MM.1S (cell line): ENCODE data around the gene CDK2.

Experiments used
- DNase-seq: peaks from one replicate; pipeline ENCODE4 v3.0.0-alpha.2; 2015
- H2AFZ ChIP-seq: fragments of 300-600 bp; sonication (generic); 2 replicates; pipeline ENCODE4 v1.6.0; 2016; ENCODE audit warnings: antibody characterized with exemption, low read length
- H3F3A ChIP-seq: fragments of 300-600 bp; sonication (generic); 2 replicates; pipeline ENCODE4 v1.6.1; 2016; ENCODE audit warnings: mild to moderate bottlenecking, antibody characterized with exemption, low read length, moderate library complexity, mixed read lengths; ENCODE audit not compliant: insufficient read depth
- H3K27ac ChIP-seq: fragments of 300-600 bp; sonication (generic); 2 replicates; pipeline ENCODE4 v1.5.1; 2016; ENCODE audit warnings: mild to moderate bottlenecking, low read length
- H3K27me3 ChIP-seq: fragments of 300-600 bp; sonication (generic); replicated peaks from 2 replicates; pipeline ENCODE4 v1.6.0; 2016; ENCODE audit warnings: low read length; ENCODE audit not compliant: insufficient read depth
- H3K36me3 ChIP-seq: fragments of 300-600 bp; sonication (generic); replicated peaks from 2 replicates; pipeline ENCODE4 v1.6.1; 2016; ENCODE audit warnings: mild to moderate bottlenecking, low read length, mixed read lengths; ENCODE audit not compliant: insufficient read depth
- H3K4me1 ChIP-seq: fragments of 300-600 bp; sonication (generic); 2 replicates; pipeline ENCODE4 v1.6.1; 2016; ENCODE audit warnings: low read length, mixed read lengths
- H3K4me2 ChIP-seq: fragments of 300-600 bp; sonication (generic); 2 replicates; pipeline ENCODE4 v1.6.0; 2016; ENCODE audit warnings: low read depth, low read length
- H3K4me3 ChIP-seq: fragments of 300-600 bp; sonication (generic); 2 replicates; pipeline ENCODE4 v1.5.1; 2016; ENCODE audit warnings: low read length, mixed read lengths
- H3K79me2 ChIP-seq: fragments of 300-600 bp; sonication (generic); 2 replicates; pipeline ENCODE4 v1.6.1; 2016; ENCODE audit warnings: mixed run types, low read length, mixed read lengths
- H3K9ac ChIP-seq: fragments of 300-600 bp; sonication (generic); 2 replicates; pipeline ENCODE4 v1.6.1; 2016; ENCODE audit warnings: low read length, mixed read lengths
- H3K9me2 ChIP-seq: fragments of 300-600 bp; sonication (generic); replicated peaks from 2 replicates; pipeline ENCODE4 v1.6.1; 2016; ENCODE audit warnings: mild to moderate bottlenecking, low read length, mixed read lengths; ENCODE audit not compliant: insufficient read depth
- H3K9me3 ChIP-seq: fragments of 300-600 bp; sonication (generic); replicated peaks from 2 replicates; pipeline ENCODE4 v1.6.1; 2016; ENCODE audit warnings: mild to moderate bottlenecking, low read length, mixed read lengths; ENCODE audit not compliant: insufficient read depth
- H4K20me1 ChIP-seq: fragments of 300-600 bp; sonication (generic); 2 replicates; pipeline ENCODE4 v1.6.1; 2016; ENCODE audit warnings: mild to moderate bottlenecking, low read length, moderate library complexity, mixed read lengths; ENCODE audit not compliant: insufficient read depth
- CTCF ChIP-seq: fragments of 300-600 bp; sonication (generic); IDR thresholded peaks from 2 replicates; pipeline ENCODE4 v1.5.1; 2016; ENCODE audit warnings: antibody characterized with exemption, low read length, mixed read lengths
- EZH2 ChIP-seq: fragments of 300-600 bp; sonication (generic); optimal IDR thresholded peaks from 2 replicates; pipeline ENCODE3; 2017; ENCODE audit warnings: low read depth, mild to moderate bottlenecking, antibody characterized with exemption, low read length, mixed read lengths
- EZH2phosphoT487 ChIP-seq: fragments of 300-600 bp; sonication (generic); IDR thresholded peaks from 2 replicates; pipeline ENCODE4 v1.6.1; 2018; ENCODE audit warnings: antibody characterized with exemption, low read length

Gene CDK2

DNA sequence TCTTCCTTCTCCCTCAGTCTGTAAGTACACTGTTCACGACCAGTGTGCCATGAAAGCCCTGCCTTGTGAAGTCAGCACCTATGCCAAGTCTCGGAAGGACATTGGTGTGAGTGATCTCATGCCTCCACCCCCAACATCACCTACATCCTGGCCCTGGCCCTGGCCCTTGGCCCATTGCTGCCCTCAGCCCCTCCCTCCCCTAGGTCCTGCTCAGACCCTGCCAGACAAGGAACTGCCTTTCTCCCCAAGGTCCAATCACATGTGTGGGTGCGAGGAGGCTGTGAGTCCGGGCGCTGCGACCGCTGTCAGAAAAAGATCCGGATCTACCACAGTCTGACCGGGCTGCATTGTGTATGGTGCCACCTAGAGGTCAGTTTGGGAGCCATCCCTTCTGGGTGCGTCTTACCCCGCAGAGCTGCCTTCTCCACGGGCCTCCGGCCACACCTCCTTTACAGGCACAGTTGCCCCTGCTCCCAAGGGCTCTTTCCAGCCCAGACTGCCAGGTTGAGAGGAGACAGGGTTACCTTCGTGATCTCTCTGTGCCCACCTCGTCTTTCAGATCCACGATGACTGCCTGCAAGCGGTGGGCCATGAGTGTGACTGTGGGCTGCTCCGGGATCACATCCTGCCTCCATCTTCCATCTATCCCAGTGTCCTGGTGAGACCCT, 26.4 kb upstream of the CDK2 start:
- no peaks in the 10 kb centered on the region for H3K9me3 ChIP-seq
- peak; percentile 87 for DNase-seq
- no peak overlapping the region for H3K27ac ChIP-seq
- peak overlapping the region; percentile 38 for H3K4me3 ChIP-seq
- no peaks in the 10 kb centered on the region for H3K36me3 ChIP-seq
- no peaks in the 10 kb centered on the region for H4K20me1 ChIP-seq
- no peak overlapping the region for H3K9ac ChIP-seq
- H3K9me2 ChIP-seq = no peaks in the 10 kb centered on the region
- H3K4me1 ChIP-seq = peaks cover 3% of the 10 kb centered on the region; the same call in 1 of the 2 replicates
- no peaks in the 10 kb centered on the region for H3K79me2 ChIP-seq
- H3K27me3 ChIP-seq = no peaks in the 10 kb centered on the region
- TF ChIP-seq EZH2phosphoT487 (no peak), CTCF (peak; percentile 95)
- H3K4me2 ChIP-seq = peak overlapping the region; percentile 71
- H2AFZ ChIP-seq = peak overlapping the region; percentile 63
- no peaks in the 10 kb centered on the region for H3F3A ChIP-seq

GRCh38 chr12:55942055-55942454, 24.6 kb upstream of the CDK2 start:
- TF ChIP-seq EZH2phosphoT487 (no peak), CTCF (no peak), EZH2 (no peak)
- no peaks in the 10 kb centered on the region for H3K27me3 ChIP-seq
- peaks cover 3% of the 10 kb centered on the region; the same call in 1 of the 2 replicates for H3K4me1 ChIP-seq
- DNase-seq = no peak
- H3K79me2 ChIP-seq = no peaks in the 10 kb centered on the region
- H3K36me3 ChIP-seq = no peaks in the 10 kb centered on the region
- no peaks in the 10 kb centered on the region for H3K9me3 ChIP-seq
- no peak overlapping the region for H2AFZ ChIP-seq
- H3F3A ChIP-seq = no peaks in the 10 kb centered on the region
- no peaks in the 10 kb centered on the region for H3K9me2 ChIP-seq
- H3K9ac ChIP-seq = no peak overlapping the region
- H4K20me1 ChIP-seq = no peaks in the 10 kb centered on the region
- H3K27ac ChIP-seq = no peak overlapping the region
- no peak overlapping the region for H3K4me2 ChIP-seq
- no peak overlapping the region for H3K4me3 ChIP-seq

DNA sequence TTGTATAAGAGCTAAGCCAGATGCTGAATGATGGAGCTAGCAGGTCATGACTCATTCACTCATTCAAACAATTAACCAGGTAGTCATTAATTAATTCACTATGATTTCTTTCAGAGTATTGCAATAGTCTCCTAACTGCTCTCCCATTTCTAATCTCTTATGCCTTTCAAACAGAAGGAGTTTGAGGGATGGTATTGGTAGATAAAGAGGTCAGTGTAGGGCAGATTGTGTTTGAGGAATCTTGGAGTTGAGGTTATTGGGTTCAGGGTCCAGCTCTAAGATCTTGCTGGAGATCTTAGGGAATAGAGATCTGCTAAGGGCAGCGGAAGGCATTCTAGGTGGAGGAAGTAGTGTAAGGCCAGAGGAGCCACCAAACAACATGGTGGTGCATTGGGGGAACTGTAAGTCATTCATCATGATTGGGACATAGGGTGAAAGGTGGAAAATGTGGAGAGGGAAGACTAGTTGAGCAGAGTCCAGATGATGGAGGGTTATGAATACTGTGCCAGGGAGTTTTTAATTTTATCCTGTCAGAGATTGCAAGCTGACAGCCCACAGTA, 24.0 kb upstream of the CDK2 start:
- DNase-seq = no peak
- H3K36me3 ChIP-seq = no peaks in the 10 kb centered on the region
- no peaks in the 10 kb centered on the region for H3K79me2 ChIP-seq
- H4K20me1 ChIP-seq = no peaks in the 10 kb centered on the region
- H2AFZ ChIP-seq = no peak overlapping the region
- H3K9me3 ChIP-seq = no peaks in the 10 kb centered on the region
- TF ChIP-seq EZH2phosphoT487 (no peak), CTCF (no peak), EZH2 (no peak)
- H3K27me3 ChIP-seq = no peaks in the 10 kb centered on the region
- H3K4me1 ChIP-seq = peaks cover 3% of the 10 kb centered on the region; the same call in 1 of the 2 replicates
- H3K4me2 ChIP-seq = no peak overlapping the region
- H3F3A ChIP-seq = no peaks in the 10 kb centered on the region
- H3K9me2 ChIP-seq = no peaks in the 10 kb centered on the region
- H3K9ac ChIP-seq = no peak overlapping the region
- H3K27ac ChIP-seq = no peak overlapping the region
- no peak overlapping the region for H3K4me3 ChIP-seq
